ENCODE results near the gene ELAC2.
A peak's percentile ranks its signal among the peaks of the same experiment; 100 is the strongest.

ELAC2 gene

DNA sequence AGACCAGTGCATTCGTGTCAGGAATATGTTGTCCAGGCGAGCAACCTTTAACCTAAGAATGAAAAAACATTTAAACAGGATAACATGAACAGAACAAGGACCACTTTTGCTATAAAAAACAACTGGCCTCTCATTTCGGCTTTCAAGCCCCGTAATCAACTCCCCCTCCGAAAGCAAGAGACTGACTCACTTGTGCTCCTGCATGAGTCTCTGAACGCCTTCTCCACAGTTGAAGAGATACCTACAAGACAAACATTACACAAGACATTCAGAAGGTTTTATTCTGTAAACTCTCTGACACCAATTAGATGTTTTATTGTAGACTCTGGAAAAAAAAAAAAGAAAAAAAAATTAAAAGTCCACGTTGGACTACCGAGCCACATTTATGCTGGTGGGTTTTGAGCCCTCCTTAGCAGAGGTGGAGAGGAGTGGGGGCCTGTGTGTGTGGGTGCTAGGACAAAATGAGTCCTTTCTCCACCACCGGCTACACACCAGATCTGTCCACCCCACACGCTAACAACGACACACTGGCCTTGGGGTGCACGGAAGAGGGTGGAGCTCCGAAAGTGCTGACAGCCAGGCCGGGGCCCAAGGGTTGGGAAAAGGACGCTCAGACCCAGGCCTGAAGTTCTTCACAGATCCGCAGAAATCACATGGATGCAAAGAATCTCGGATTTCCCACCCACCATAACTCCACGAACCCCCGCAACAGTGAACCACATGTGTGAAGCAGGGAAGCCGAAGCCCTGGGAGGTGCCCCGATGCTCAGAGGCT is 759 bp downstream of the ELAC2 start:
- no peak for DNase-seq (ENCODE audit: low read depth in 2 of 2)

DNA sequence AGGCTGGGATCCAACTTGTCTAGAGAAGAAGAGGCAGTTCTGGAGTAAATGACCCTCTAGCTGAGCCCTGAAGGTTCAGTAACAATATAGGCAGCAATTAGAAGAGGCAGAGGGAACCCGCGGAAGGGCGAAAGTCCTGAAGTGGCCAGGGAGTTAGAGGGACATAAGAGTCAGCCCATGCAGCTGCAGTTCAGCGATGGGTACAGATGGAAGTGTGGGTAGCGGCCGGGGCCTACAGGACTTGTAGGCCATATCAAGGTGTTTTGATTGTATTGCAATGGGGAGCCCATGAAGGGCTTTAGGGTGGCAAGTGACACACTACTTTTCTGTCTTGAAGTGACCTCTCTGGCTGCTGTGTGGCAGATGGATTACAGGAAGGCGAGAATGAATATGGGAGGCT is 3.0 kb downstream of the ELAC2 start:
- no peak for DNase-seq (ENCODE audit: low read depth in 2 of 2)

- no peak for DNase-seq (ENCODE audit: low read depth in 2 of 2)
Measured at GRCh38 chr17:13010959-13011358, 6.9 kb downstream of the ELAC2 start.

- no peak for DNase-seq (ENCODE audit: low read depth in 2 of 2)
Measured at GRCh38 chr17:13008461-13008860, 9.4 kb downstream of the ELAC2 start.

DNA sequence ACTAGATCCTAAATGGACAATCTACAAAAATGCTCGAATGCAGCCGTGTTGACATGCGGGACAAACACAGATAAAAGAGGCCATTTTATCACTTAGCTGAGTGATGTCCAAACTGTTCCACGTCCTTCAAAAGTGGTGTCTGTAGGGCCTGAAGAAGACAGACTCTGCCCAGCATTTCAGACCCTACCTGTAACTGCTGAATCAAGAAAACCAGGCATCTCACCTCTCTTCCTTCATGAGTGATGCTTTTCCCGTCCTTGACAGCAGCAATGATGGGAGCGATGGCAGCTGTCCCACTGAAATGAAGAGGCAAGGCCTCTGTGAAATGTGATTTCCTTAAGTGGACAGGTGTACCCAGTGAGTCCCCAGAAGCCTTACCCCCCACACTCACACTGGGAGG is 12.3 kb downstream of the ELAC2 start:
- DNase-seq (ENCODE audit: low read depth in 2 of 2): no peak

GRCh38 chr17:13004336-13004735 is 13.5 kb downstream of the ELAC2 start:
- no peak for DNase-seq (ENCODE audit: low read depth in 2 of 2)

GRCh38 chr17:13003927-13004326 is 13.9 kb downstream of the ELAC2 start:
- no peak for DNase-seq (ENCODE audit: low read depth in 2 of 2)

DNA sequence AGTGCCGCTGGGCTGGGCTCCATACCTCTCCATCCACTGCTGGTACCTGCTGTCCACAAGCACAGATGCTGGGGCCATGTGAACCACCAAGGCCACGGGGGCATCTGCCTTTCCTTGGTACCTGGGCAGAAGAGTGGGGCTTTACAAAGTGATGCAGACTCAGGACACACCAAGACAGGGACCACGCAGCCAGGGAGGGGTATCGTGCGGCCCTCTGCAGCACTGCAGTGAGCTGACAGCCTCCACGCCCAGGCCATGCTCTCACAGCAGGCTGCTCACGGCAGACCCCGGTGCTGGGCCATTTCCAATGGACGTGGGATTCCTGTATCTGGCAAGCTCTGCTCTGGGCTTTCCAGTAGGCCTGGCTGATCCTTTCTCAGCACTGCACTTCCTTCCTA is 14.4 kb downstream of the ELAC2 start:
- no peak for DNase-seq (ENCODE audit: low read depth in 2 of 2)

GRCh38 chr17:13002761-13003453 is 14.9 kb downstream of the ELAC2 start:
- peak; percentile 31 to 40 for DNase-seq (ENCODE audit: low read depth in 2 of 2)

GRCh38 chr17:13001991-13002615 is 15.7 kb downstream of the ELAC2 start:
- no peak for DNase-seq (ENCODE audit: low read depth in 2 of 2)

GRCh38 chr17:13000561-13000960 is 17.3 kb downstream of the ELAC2 start:
- no peak for DNase-seq (ENCODE audit: low read depth in 2 of 2)

- DNase-seq (ENCODE audit: low read depth in 2 of 2): no peak
Measured at GRCh38 chr17:12998874-12999273, 19.0 kb downstream of the ELAC2 start.

DNA sequence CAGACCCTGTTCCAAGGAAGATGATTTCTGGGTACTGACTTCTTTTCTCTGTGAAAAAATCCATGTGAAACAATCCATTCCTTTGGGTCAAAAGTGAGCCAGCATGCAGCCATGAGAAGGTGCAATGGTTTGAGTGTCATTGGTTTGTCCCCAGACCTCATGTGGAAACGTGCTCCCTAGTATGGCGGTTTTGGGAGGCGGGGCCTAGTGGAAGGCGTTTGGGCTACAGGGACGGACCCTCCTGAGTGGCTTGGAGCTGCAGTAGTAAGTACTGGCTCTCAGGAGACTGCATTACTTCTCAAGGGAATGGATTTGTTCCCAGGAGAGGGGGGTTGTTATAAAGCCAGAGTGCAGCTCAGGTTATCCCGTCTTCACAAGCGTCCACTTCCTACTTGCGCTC is 19.4 kb downstream of the ELAC2 start:
- no peak for DNase-seq (ENCODE audit: low read depth in 2 of 2)

DNA sequence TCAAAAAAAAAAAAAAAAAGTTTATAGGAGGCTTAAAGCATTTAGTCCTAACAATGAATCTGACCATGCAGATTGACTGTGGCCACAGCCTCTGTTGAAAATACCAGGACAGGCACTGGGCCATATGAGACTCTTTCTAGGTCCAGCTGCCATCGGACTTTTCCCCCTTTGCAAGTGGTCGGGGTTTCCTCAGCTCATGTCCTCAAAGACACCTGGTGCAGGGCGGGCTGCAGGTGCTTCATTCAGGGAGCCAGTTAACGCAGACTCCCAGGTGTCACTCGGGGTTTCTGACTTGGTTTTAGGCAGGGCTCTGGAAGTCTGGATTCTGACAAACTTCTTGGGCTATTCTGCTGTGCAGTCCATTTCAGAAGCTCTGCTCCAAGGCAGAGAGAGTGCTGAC is 20.9 kb downstream of the ELAC2 start:
- no peak for DNase-seq (ENCODE audit: low read depth in 2 of 2)

DNA sequence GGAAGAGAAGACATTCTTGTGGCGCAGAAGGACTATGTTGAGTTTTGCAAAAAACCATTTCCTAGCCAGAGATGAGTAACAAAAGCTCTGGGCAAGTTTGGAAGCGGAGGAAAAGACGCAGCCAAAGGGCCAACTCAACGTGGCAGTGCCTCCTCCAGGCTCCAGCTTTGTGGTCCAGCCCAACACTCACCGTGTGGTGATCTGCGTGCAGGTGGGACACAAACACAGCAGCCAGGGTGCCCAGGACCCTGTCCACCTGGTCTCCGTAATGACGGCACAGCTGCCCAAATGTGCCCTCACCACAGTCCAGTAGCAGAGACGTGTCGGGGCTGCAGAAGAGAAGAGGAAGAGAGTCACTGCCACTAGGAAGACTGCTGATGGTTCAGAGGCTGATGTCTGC is 21.5 kb downstream of the ELAC2 start:
- DNase-seq (ENCODE audit: low read depth in 2 of 2): no peak

GRCh38 chr17:12995896-12996295 is 21.9 kb downstream of the ELAC2 start:
- no peak for DNase-seq (ENCODE audit: low read depth in 2 of 2)

GRCh38 chr17:12995106-12995895 is 22.5 kb downstream of the ELAC2 start:
- no peak for DNase-seq (ENCODE audit: low read depth in 2 of 2)

DNA sequence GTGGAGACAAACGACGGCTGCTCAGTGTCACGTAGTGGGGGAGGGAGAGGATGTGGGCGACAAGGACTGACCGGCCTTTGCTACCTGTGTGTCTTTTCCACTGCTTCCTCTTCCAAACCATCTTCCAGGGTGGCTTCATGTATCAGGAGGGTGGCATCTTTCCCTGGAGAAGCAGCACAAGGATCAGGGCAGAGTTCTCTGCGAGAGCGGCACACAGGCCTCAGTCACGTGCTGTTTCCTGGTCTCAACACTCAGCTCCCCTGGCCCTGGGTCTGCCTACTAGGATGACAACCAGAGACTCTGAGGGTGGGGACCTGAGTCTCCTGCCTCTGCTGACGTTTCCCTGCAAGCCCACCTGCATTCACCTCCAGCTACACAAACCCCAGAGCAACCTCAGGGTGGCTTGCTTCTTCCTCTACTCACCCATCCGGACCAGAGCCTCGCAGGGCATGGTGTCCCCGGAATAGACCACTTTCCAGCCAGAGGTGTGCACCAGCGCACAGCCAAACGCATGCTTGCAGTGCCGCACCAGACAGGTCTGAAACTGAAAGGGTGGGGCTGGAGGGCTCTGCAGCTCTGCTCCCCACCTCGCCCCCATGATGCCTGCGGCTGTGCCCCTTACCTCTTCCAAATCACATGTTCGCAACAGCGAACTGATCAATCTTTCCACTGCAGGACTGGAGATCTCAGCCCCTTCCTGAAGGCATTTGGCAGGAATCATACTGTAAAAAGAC is 23.3 kb downstream of the ELAC2 start:
- DNase-seq (ENCODE audit: low read depth in 2 of 2): no peak

- DNase-seq (ENCODE audit: low read depth in 2 of 2): no peak
Measured at GRCh38 chr17:12993631-12994030, 24.2 kb downstream of the ELAC2 start.

- DNase-seq (ENCODE audit: low read depth in 2 of 2): no peak
Measured at GRCh38 chr17:12992676-12993075, 25.2 kb downstream of the ELAC2 start.

DNA sequence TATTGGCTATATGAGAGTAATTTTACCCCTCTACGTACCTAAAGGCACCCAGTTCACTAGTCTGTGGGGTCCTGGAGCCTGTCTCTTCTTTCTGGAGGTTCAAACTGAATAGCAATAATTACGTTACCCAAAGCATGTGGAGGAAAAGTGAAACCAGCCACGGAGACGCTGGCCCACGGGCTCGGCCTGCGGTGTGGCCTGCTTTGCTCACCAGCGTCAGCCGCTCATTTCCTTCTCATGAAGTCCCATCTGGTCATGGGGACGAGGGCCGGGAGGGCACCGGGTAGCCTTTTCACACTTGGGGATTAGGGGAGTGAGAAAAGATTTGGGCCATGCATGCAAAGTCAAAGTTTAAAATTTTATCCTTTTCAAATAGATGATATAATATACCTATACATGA is 26.9 kb downstream of the ELAC2 start:
- no peak for DNase-seq (ENCODE audit: low read depth in 2 of 2)

Data from activated CD4-positive, alpha-beta T cell treated with anti-CD3 and anti-CD28 coated beads for 24 hours (primary cell).